ENCODE results near the gene ADAM15. TPM values are rescaled to one million over a fixed set of nuclear protein-coding genes. Genes with fewer than 3 reads are reported as not detected.

The ADAM15 gene
- total and polyA plus RNA-seq, 2 donors (not counting 3 experiments of a cell fraction or from before 2014, with no cell fraction given): 295 to 299 TPM

- Histone ChIP-seq H3K4me3 (replicated peaks in 1 of 3; ENCODE audit: insufficient read depth in 1 of 3, low read depth in 1 of 3, low read length in 3 of 3) (no peak overlapping the region), H2AFZ (ENCODE audit: low read depth, low read length) (no peak overlapping the region), H3K9me3 (replicated peaks; ENCODE audit: control insufficient read depth, insufficient read depth, low read length) (no peaks in the 10 kb centered on the region), H3K9ac (replicated peaks; ENCODE audit: extremely low read depth, insufficient read depth, low read length) (no peak overlapping the region), H3K27me3 (ENCODE audit: control insufficient read depth in 2 of 2, insufficient read depth in 2 of 2, low read length in 2 of 2) (peaks cover 0 to 9% of the 10 kb centered on the region in 2 experiments), H3K4me2 (ENCODE audit: insufficient read depth, low read length) (no peak overlapping the region), H3K79me2 (ENCODE audit: control insufficient read depth, insufficient read depth, low read length) (no peaks in the 10 kb centered on the region), H3K36me3 (ENCODE audit: control insufficient read depth in 2 of 2, extremely low read depth in 1 of 2, insufficient read depth in 2 of 2, low read length in 2 of 2) (no peaks in the 10 kb centered on the region), H3K4me1 (ENCODE audit: control insufficient read depth, extremely low read depth, insufficient read depth, low read length) (no peaks in the 10 kb centered on the region), H3K9me1 (replicated peaks; ENCODE audit: control insufficient read depth, extremely low read depth, insufficient read depth, low read length) (no peaks in the 10 kb centered on the region), H4K20me1 (replicated peaks; ENCODE audit: control insufficient read depth, extremely low read depth, insufficient read depth, low read length) (no peaks in the 10 kb centered on the region), H3K27ac (ENCODE audit: insufficient read depth, low read depth, low read length) (no peak overlapping the region)
- ChIA-PET POLR2A (no interaction called here), CTCF (interaction anchor here (0.7 to 1.7 kb wide), 3 partner anchors 15 to 57 kb away, joined by 3 to 11 read pairs (median 4); no protein-coding TSS in a partner anchor)
- no peak for FAIRE-seq
- dilution Hi-C loops (cut with MboI; ENCODE audit: extremely low pct_ligation_motif_present, low sequenced_read_pairs) (no loop called here), intact Hi-C loops (cut with micrococcal nuclease) (no loop called here)
- TF ChIP-seq JUN (IDR thresholded peaks at IDR 0.05; ENCODE audit: borderline replicate concordance, insufficient read depth, insufficient read length, low read depth) (no peak), POLR2AphosphoS5 (IDR thresholded peaks at IDR 0.05; ENCODE audit: insufficient read depth, low read depth, low read length) (no peak), POLR2A (IDR thresholded peaks at IDR 0.05; ENCODE audit: low read depth, low read length) (no peak), EZH2 (IDR thresholded peaks at IDR 0.05; ENCODE audit: borderline replicate concordance, low read depth, low read length, severe bottlenecking) (no peak), GATA2 (IDR thresholded peaks at IDR 0.05; ENCODE audit: insufficient read depth, insufficient read length, low read depth, low read length) (no peak), MYC (IDR thresholded peaks at IDR 0.05; ENCODE audit: low read depth, low read length) (no peak)
- no peak for DNase-seq (ENCODE audit: low read depth, low spot score)
- no TSS peak for BruUV-seq (replicated peaks)
These were observed 59.3 kb downstream of the ADAM15 start for GRCh38 chr1:155110381-155110780.

- no TSS peak for BruUV-seq (replicated peaks)
- Histone ChIP-seq H3K4me3 (replicated peaks in 1 of 3; ENCODE audit: insufficient read depth in 1 of 3, low read depth in 1 of 3, low read length in 3 of 3) (no peak overlapping the region), H3K27me3 (ENCODE audit: control insufficient read depth in 2 of 2, insufficient read depth in 2 of 2, low read length in 2 of 2) (peaks cover 0 to 9% of the 10 kb centered on the region in 2 experiments), H3K4me2 (ENCODE audit: insufficient read depth, low read length) (no peak overlapping the region), H3K27ac (ENCODE audit: insufficient read depth, low read depth, low read length) (no peak overlapping the region), H3K9ac (replicated peaks; ENCODE audit: extremely low read depth, insufficient read depth, low read length) (no peak overlapping the region), H2AFZ (ENCODE audit: low read depth, low read length) (no peak overlapping the region), H3K4me1 (ENCODE audit: control insufficient read depth, extremely low read depth, insufficient read depth, low read length) (no peaks in the 10 kb centered on the region), H3K9me1 (replicated peaks; ENCODE audit: control insufficient read depth, extremely low read depth, insufficient read depth, low read length) (no peaks in the 10 kb centered on the region), H3K9me3 (replicated peaks; ENCODE audit: control insufficient read depth, insufficient read depth, low read length) (no peaks in the 10 kb centered on the region), H4K20me1 (replicated peaks; ENCODE audit: control insufficient read depth, extremely low read depth, insufficient read depth, low read length) (no peaks in the 10 kb centered on the region), H3K36me3 (ENCODE audit: control insufficient read depth in 2 of 2, extremely low read depth in 1 of 2, insufficient read depth in 2 of 2, low read length in 2 of 2) (no peaks in the 10 kb centered on the region), H3K79me2 (ENCODE audit: control insufficient read depth, insufficient read depth, low read length) (no peaks in the 10 kb centered on the region)
- no peak for DNase-seq (ENCODE audit: low read depth, low spot score)
- no peak for FAIRE-seq
- dilution Hi-C loops (cut with MboI; ENCODE audit: extremely low pct_ligation_motif_present, low sequenced_read_pairs): no loop called here
- ChIA-PET POLR2A (no interaction called here), CTCF (interaction anchor here (0.7 to 1.7 kb wide), 3 partner anchors 15 to 57 kb away, joined by 3 to 11 read pairs (median 4); no protein-coding TSS in a partner anchor)
- no peak for TF ChIP-seq POLR2A (IDR thresholded peaks at IDR 0.05; ENCODE audit: low read depth, low read length)
- no peak for TF ChIP-seq FOS (IDR thresholded peaks at IDR 0.05; ENCODE audit: borderline replicate concordance, insufficient read depth, low read length)
- no peak for TF ChIP-seq JUN (IDR thresholded peaks at IDR 0.05; ENCODE audit: borderline replicate concordance, insufficient read depth, insufficient read length, low read depth)
- no peak for TF ChIP-seq MAX (IDR thresholded peaks at IDR 0.05; ENCODE audit: insufficient read depth, insufficient read length)
- no peak for TF ChIP-seq POLR2AphosphoS5 (IDR thresholded peaks at IDR 0.05; ENCODE audit: insufficient read depth, low read depth, low read length)
- TF ChIP-seq GATA2 (IDR thresholded peaks at IDR 0.05; ENCODE audit: insufficient read depth, insufficient read length, low read depth, low read length): no peak
- no peak for TF ChIP-seq EZH2 (IDR thresholded peaks at IDR 0.05; ENCODE audit: borderline replicate concordance, low read depth, low read length, severe bottlenecking)
- no peak for TF ChIP-seq MYC (IDR thresholded peaks at IDR 0.05; ENCODE audit: low read depth, low read length)
- TF ChIP-seq CTCF (IDR thresholded peaks at IDR 0.05; ENCODE audit: extremely low read depth in 1 of 2, insufficient read depth in 1 of 2, low read depth in 1 of 2, low read length in 2 of 2): no peak
- intact Hi-C loops (cut with micrococcal nuclease): no loop called here
These were observed 59.7 kb downstream of the ADAM15 start for GRCh38 chr1:155110826-155111225.

All from endothelial cell of umbilical vein (primary cell).